T1000 (cell line): Measurements from ENCODE around the gene GPR15LG.

Experiments
- DNase-seq: peaks from one replicate; lab custom pipeline; 2025; ENCODE audit warnings: mixed read lengths; lab: John Stamatoyannopoulos, UW

GPR15LG gene

GRCh38 chr10:84193846-84194423 is 20.3 kb downstream of the GPR15LG start:
- no peak for DNase-seq

- no peak for DNase-seq
These were observed 20.9 kb downstream of the GPR15LG start, which contains the start of gene CDHR1 for GRCh38 chr10:84194424-84195043. Gene CDHR1, plus strand, starts transcription at chr10:84194537. Its CDS starts 224 bp downstream, at chr10:84194761.

- no peak for DNase-seq
These were observed 21.6 kb downstream of the GPR15LG start for GRCh38 chr10:84195044-84195830.

GRCh38 chr10:84196083-84196482 is 22.5 kb downstream of the GPR15LG start:
- no peak for DNase-seq

- no peak for DNase-seq
These were observed 23.3 kb downstream of the GPR15LG start for GRCh38 chr10:84196941-84197340.

GRCh38 chr10:84197643-84198042 is 24.0 kb downstream of the GPR15LG start:
- DNase-seq = no peak

GRCh38 chr10:84198206-84198915 is 24.8 kb downstream of the GPR15LG start:
- DNase-seq = no peak

- DNase-seq = no peak
These were observed 27.1 kb downstream of the GPR15LG start for GRCh38 chr10:84200537-84201243.

GRCh38 chr10:84201244-84201606 is 27.6 kb downstream of the GPR15LG start:
- DNase-seq = no peak

- no peak for DNase-seq
These were observed 28.1 kb downstream of the GPR15LG start for GRCh38 chr10:84201682-84202081.

GRCh38 chr10:84202349-84202748 is 28.7 kb downstream of the GPR15LG start:
- no peak for DNase-seq

- no peak for DNase-seq
These were observed 30.5 kb downstream of the GPR15LG start for GRCh38 chr10:84204122-84204521.

- DNase-seq = no peak
These were observed 31.0 kb downstream of the GPR15LG start for GRCh38 chr10:84204610-84205009.

- DNase-seq = no peak
These were observed 31.6 kb downstream of the GPR15LG start for GRCh38 chr10:84205049-84205852.

GRCh38 chr10:84205853-84206525 is 32.4 kb downstream of the GPR15LG start:
- no peak for DNase-seq

GRCh38 chr10:84208023-84208422 is 34.4 kb downstream of the GPR15LG start:
- DNase-seq = no peak

GRCh38 chr10:84211566-84211965 is 38.0 kb downstream of the GPR15LG start:
- no peak for DNase-seq

GRCh38 chr10:84212014-84212413 is 38.4 kb downstream of the GPR15LG start:
- no peak for DNase-seq

- DNase-seq = no peak
These were observed 39.5 kb downstream of the GPR15LG start for GRCh38 chr10:84213076-84213475.

- DNase-seq = no peak
These were observed 40.5 kb downstream of the GPR15LG start for GRCh38 chr10:84214046-84214572.
